Measurements from ENCODE around the gene ERICH4. TPM values are rescaled to one million over a fixed set of nuclear protein-coding genes. Genes with fewer than 3 reads are reported as not detected.

ERICH4 gene
- polyA plus RNA-seq, 3 donors, result 4.2 to 7.2 (median 6.2) TPM

- DNase-seq (ENCODE audit: extremely low read depth in 1 of 11, low read depth in 9 of 11, low spot score in 4 of 11), result no peak
These were observed 32.5 kb upstream of the ERICH4 start for GRCh38 chr19:41410336-41411054.

- no peak for DNase-seq (ENCODE audit: extremely low read depth in 1 of 11, low read depth in 9 of 11, low spot score in 4 of 11)
These were observed 31.6 kb upstream of the ERICH4 start for GRCh38 chr19:41411100-41411967.

GRCh38 chr19:41411968-41412265 lies 31.0 kb upstream of the ERICH4 start:
- no peak for DNase-seq (ENCODE audit: extremely low read depth in 1 of 11, low read depth in 9 of 11, low spot score in 4 of 11)

DNA sequence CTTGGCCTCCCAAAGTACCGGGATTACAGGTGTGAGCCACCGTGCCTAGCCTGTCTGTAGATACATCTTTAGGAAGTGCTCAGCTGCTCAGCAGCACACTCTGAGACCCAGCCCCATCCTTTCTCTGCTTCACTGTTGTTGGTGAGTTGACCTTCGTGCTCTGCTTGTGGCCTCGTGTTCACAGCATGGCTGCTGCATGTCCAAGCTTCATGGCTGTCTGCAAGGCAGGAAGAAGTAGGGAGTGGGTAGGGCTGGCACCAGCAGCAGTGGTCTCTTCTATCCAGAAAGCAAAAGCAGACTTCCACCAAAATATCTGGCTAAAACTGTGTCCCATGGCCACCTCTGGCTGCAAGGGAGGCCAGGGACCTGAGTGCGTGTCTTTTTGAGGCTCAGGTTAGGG lies 30.0 kb upstream of the ERICH4 start:
- no peak for DNase-seq (ENCODE audit: extremely low read depth in 1 of 11, low read depth in 9 of 11, low spot score in 4 of 11)

GRCh38 chr19:41413947-41414346 lies 29.0 kb upstream of the ERICH4 start:
- no peak for DNase-seq (ENCODE audit: extremely low read depth in 1 of 11, low read depth in 9 of 11, low spot score in 4 of 11)

DNA sequence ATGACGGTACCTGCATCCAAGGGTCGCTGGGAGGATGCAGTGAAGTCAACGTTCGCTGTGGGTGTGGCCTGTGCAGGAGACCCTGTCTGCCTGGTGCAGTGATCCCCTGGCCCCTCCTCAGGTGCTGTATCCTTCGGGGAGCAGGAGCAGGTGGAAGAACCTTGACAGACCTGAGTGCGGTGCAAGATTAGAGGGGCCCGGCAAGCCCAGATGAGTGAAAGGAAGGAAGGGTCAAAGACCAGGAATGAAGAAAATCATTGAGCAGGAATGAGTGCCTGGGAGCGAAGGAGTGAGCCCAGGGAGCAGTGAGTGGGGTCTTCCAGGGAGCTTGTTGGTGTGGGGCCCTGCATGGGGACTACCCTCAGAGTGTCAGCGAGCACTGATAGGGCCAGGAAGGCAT lies 28.5 kb upstream of the ERICH4 start:
- no peak for DNase-seq (ENCODE audit: extremely low read depth in 1 of 11, low read depth in 9 of 11, low spot score in 4 of 11)

DNA sequence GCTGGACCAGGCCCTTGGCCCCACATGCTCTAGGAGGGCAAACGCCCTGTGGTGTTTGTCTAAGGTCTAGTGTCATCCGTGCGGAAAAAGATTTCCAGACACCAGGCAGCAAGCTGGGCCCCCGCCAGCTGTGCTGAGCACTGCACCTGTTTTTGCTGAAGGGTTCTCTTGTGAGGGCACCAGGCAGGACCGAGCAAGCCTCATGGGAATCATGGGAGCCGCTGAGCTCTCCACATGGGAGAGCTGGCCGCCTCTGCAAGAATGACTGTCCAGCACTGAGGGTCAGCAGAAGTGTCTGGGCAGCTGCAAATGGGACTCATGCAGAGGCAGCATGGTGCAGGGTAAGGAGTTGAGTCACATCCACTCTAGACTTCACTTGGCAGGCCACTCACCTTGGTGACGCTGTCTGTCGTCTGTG lies 27.8 kb upstream of the ERICH4 start:
- DNase-seq (ENCODE audit: extremely low read depth in 1 of 11, low read depth in 9 of 11, low spot score in 4 of 11), result no peak

GRCh38 chr19:41416194-41416674 lies 26.7 kb upstream of the ERICH4 start:
- DNase-seq (ENCODE audit: extremely low read depth in 1 of 11, low read depth in 9 of 11, low spot score in 4 of 11), result no peak

DNA sequence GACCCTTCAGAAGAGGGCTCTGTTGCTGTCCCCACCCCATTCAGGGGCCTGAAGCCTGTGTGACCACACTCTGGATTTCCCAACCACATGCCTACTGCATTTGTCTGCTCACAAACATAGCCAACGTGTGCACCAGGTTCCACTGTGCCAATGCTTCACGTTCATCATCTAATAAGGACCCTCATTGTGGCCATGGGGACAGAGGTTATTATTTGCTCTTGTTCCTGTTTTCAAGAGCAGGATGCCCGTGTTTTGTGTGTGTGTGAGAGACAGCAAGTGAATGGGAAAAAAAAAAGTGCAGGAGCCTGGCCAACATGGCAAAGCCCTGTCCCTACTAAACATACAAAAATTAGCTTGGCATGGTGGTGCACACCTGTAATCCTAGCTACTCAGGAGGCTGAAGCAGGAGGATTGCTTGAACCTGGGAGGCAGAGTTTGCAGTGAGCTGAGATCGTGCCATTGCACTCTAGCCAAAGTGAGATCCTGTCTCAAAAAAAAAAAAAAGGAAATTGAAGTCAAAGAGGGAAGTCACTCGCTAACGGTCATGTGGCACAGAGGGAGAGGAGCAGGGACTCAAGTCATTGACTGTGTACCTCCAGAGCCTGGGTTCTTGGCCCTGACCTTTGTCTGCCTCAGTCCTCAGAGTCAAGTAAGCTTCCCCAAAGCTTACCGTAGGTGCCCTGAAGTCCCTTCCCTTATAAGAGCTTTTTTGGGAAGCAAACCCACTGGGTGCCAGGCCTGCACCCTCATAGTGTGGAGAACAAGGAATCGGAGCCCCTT lies 22.7 kb upstream of the ERICH4 start:
- no peak for DNase-seq (ENCODE audit: extremely low read depth in 1 of 11, low read depth in 9 of 11, low spot score in 4 of 11)

- no peak for DNase-seq (ENCODE audit: extremely low read depth in 1 of 11, low read depth in 9 of 11, low spot score in 4 of 11)
These were observed 21.6 kb upstream of the ERICH4 start for GRCh38 chr19:41421314-41421713.

DNA sequence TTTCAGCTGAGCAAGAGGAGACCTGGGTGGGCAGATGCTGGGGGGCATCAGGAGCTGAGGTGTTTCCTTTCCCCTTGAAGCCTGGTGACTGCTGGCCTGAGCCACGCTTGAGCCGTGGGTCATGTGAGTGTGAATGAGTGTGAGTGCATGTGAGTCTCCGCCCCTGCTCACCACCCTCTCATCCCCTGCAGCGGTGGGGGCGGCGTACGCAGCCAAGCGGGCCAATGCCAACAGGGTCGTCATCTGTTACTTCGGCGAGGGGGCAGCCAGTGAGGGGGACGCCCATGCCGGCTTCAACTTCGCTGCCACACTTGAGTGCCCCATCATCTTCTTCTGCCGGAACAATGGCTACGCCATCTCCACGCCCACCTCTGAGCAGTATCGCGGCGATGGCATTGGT lies 21.0 kb upstream of the ERICH4 start:
- DNase-seq (ENCODE audit: extremely low read depth in 1 of 11, low read depth in 9 of 11, low spot score in 4 of 11), result no peak

GRCh38 chr19:41422456-41422855 lies 20.5 kb upstream of the ERICH4 start:
- no peak for DNase-seq (ENCODE audit: extremely low read depth in 1 of 11, low read depth in 9 of 11, low spot score in 4 of 11)

DNA sequence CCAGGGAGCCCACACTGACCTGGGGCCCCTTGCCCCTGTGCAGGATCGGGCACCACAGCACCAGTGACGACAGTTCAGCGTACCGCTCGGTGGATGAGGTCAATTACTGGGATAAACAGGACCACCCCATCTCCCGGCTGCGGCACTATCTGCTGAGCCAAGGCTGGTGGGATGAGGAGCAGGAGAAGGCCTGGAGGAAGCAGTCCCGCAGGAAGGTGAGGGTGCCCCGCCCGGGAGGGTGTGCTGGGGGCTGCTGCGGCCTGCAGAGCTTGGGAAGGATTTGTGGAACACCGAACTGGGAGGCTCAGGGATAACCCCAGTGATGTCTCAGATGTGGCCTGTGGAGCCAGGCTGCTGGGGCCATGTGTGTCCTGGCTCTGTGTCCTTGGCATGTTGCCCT lies 20.0 kb upstream of the ERICH4 start:
- DNase-seq (ENCODE audit: extremely low read depth in 1 of 11, low read depth in 9 of 11, low spot score in 4 of 11), result no peak

DNA sequence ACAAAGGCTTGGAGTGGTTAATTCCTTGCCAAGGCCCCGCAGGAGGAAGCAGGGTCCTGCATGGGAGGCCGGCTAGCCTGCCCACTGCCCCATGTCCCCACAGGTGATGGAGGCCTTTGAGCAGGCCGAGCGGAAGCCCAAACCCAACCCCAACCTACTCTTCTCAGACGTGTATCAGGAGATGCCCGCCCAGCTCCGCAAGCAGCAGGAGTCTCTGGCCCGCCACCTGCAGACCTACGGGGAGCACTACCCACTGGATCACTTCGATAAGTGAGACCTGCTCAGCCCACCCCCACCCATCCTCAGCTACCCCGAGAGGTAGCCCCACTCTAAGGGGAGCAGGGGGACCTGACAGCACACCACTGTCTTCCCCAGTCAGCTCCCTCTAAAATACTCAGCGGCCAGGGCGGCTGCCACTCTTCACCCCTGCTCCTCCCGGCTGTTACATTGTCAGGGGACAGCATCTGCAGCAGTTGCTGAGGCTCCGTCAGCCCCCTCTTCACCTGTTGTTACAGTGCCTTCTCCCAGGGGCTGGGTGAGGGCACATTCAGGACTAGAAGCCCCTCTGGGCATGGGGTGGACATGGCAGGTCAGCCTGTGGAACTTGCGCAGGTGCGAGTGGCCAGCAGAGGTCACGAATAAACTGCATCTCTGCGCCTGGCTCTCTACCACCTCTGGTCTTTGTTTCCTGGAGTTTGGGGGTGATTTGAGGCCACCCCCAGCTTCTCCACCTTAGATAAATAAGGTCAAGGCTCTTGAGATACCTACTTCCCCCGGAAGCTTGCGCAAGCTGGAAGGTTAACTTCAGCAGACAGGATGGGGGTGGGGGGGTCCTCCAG lies 18.4 kb upstream of the ERICH4 start:
- DNase-seq (ENCODE audit: extremely low read depth in 1 of 11, low read depth in 9 of 11, low spot score in 4 of 11), result no peak

DNA sequence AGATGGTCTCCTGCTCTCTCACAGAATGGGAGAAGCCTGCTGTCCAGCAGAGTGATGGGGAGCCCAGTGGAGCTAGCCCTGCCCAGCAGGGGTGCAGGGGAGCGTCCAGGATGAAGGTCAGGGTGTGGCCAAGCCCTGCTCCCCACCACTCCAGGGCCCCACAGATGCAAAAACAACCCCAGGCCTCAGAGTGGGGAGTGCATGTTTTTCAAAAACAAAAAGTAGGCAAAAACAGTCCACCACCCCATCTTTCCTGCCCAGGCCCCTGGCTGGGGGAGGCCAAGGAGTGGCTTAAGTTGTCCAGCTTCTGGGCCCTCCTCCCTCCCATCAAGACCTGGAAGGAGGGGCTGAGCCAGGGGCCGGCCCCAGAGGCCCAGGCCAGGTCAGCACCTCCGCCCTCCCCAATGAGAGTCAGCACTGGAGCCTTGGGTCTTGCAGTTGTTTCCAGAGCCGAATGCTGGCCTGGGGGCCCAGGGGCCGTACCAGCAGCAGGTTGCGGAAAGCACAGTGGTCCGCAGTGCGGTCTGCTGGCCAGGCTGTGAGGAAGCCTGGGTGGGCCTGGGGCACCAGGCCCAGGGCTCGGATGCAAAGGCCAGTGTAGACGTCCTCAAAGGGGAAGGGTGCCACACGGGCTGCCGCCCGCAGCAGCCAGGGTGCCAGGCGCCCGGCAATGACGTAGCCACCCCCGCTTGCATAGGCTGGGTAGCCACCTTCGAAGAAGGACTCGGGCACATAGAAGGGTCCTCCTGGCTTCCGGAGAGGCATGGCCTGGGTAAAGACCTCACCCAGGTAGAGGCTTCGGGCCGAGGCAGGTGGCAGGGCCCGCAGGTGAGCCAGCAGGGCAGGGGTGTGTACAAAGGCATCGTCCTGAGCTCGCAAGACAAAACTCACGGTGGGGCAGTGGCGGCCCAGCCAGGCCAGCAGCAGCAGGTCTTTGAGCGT lies 17.5 kb upstream of the ERICH4 start:
- DNase-seq (ENCODE audit: extremely low read depth in 1 of 11, low read depth in 9 of 11, low spot score in 4 of 11), result no peak

DNA sequence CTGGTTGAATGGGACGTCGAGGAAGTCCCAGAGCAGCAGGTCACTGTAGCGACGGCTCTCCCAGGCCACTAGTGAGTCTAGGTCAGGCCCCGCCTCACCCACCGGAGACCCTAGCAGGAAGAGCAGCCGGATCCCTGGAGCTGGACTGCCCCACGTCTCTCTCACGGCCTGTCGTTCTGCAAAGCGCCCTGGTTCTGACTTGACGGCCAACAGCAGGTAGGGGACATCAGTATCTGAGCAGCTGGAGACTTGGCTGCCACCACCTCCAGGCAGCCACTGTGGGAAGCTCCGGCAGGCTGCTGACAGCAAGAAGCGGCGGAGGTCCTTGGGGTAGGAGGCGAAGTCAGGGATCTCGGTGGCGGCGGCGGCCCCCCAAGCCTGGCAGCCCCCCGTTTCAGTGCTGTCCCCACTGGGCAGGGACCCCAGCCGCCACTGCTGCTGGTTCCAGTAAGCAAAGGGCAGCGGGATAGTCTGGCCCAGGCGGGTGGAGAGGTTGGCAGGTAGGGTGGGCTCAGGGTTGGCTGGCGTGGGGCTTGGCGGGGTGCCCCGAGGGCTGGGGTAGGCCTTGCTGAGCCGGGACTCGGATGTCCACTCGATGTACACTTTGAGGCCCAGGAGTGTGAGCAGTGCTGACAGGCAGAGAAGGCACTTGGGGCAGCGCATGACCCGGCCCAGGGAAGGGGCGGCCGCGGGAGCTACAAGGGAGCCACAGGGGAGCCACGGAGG lies 16.7 kb upstream of the ERICH4 start:
- no peak for DNase-seq (ENCODE audit: extremely low read depth in 1 of 11, low read depth in 9 of 11, low spot score in 4 of 11)

GRCh38 chr19:41426952-41427646 lies 15.9 kb upstream of the ERICH4 start, which contains the start of gene B3GNT8:
B3GNT8 (minus strand) TSS chr19:41427374; CDS start chr19:41426778, 596 bp downstream.
- peak in 8 of 11 donors; percentile 56 to 72 (median 62) for DNase-seq (ENCODE audit: extremely low read depth in 1 of 11, low read depth in 9 of 11, low spot score in 4 of 11)
